Activated T-cell treated with anti-CD3 and anti-CD28 coated beads, Interleukin-2, amount 50 U/mL, for 4 hours (primary cell): ENCODE results near the gene ZBP1. TPM values are rescaled to one million over a fixed set of nuclear protein-coding genes. Genes with fewer than 3 reads are reported as not detected.

Source experiments
- ATAC-seq, 2 donors: fragments of 200-7000 bp; cut with Tn5 transposase; one replicate each; pipeline ENCODE4 v1.10.0; 2021
- DNase-seq: peaks from one replicate; pipeline ENCODE4 v3.0.0-alpha.2; 2020
- H3K27me3 Mint-ChIP-seq: one replicate; pipeline ENCODE4 v1.8.0; 2021; ENCODE audit warnings: low read depth, mixed read lengths
- H3K36me3 Mint-ChIP-seq: one replicate; pipeline ENCODE4 v1.8.0; 2022; ENCODE audit warnings: mixed read lengths; ENCODE audit not compliant: insufficient read depth
- H3K4me1 Mint-ChIP-seq: one replicate; pipeline ENCODE4 v1.8.0; 2021; ENCODE audit warnings: low read depth, mixed read lengths
- H3K4me3 Mint-ChIP-seq: one replicate; pipeline ENCODE4 v1.8.0; 2021; ENCODE audit warnings: mild to moderate bottlenecking, moderate library complexity, mixed read lengths
- H3K9me3 Mint-ChIP-seq: one replicate; pipeline ENCODE4 v1.8.0; 2021; ENCODE audit warnings: mixed read lengths
- total RNA-seq, 3 donors: library from RNA; stranded (reverse); gene quantifications; one replicate each; pipeline ENCODE4 v1.2.1, GENCODE V29; 2021

ZBP1 gene
- total RNA-seq, 3 donors from 2014 or later = 0.13 to 0.27 TPM; not detected in 1

DNA sequence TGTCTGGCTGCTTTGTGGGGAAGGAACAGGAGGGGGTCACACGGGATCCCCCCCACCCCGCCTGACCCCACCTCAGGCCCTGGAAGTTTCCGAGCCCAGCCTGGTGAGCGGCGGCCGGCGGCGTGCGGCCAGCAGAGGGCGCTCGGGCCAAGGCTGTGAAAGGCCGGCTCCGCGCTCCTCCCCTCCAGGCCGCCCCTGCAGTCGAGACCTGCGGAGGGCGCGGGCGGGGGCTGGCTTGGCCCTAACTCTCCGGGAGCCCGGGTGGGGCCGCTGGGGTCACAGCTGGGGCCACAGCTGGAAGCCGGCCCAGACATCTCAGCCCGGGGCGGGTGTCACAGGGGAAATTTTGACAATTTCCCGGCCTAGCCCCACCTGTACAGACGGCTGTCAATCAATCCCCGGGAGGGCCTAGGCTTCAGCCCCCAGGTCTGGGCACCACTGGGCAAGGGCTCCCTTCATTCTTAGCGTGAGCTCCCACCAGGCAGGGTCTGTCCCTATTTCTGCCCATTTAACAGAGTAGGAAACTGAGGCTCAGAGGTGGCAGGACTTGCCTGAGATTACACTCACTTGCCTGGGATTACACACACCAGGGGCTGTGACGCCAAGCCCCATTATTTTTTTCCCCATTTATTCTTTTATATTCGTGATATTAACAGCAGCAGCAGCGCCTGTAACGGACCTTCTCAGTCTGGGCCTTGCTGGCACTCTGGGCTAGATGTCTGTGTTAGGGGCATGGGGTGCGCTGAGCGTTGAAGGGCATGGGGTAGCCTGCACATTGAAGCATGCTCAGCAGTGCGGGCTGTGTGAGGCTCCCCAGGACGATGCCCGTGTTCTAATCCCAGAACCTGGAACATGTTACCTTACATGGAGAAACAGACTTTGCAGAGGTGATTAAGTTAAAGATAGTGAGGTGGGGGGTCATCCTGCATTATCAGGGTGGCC lies 23.0 kb downstream of the ZBP1 start:
- H3K36me3 Mint-ChIP-seq = no peaks in the 10 kb centered on the region
- H3K9me3 Mint-ChIP-seq = no peaks in the 10 kb centered on the region
- peaks cover 2% of the 10 kb centered on the region for H3K4me1 Mint-ChIP-seq
- peaks cover 2% of the 10 kb centered on the region for H3K27me3 Mint-ChIP-seq
- H3K4me3 Mint-ChIP-seq = no peak overlapping the region
- DNase-seq = peak; percentile 72
- peak; percentile 85 to 91 for ATAC-seq

- H3K4me3 Mint-ChIP-seq = no peak overlapping the region
- H3K36me3 Mint-ChIP-seq = no peaks in the 10 kb centered on the region
- no peak for DNase-seq
- no peaks in the 10 kb centered on the region for H3K9me3 Mint-ChIP-seq
- H3K4me1 Mint-ChIP-seq = peaks cover 2% of the 10 kb centered on the region
- H3K27me3 Mint-ChIP-seq = peaks cover 2% of the 10 kb centered on the region
- ATAC-seq = no peak
Observed at GRCh38 chr20:57596358-57596757, 23.9 kb downstream of the ZBP1 start.

GRCh38 chr20:57595041-57596030 lies 24.9 kb downstream of the ZBP1 start:
- Mint-ChIP-seq H3K27me3 (peaks cover 2% of the 10 kb centered on the region), H3K4me1 (peaks cover 2% of the 10 kb centered on the region), H3K9me3 (no peaks in the 10 kb centered on the region), H3K4me3 (no peak overlapping the region), H3K36me3 (no peaks in the 10 kb centered on the region)
- ATAC-seq = no peak
- no peak for DNase-seq

GRCh38 chr20:57594092-57594951 lies 25.9 kb downstream of the ZBP1 start:
- no peaks in the 10 kb centered on the region for H3K9me3 Mint-ChIP-seq
- ATAC-seq (peak in 1 of 2 donors; percentile 26), DNase-seq (peak; percentile 49)
- no peak overlapping the region for H3K4me3 Mint-ChIP-seq
- peaks cover 2% of the 10 kb centered on the region for H3K4me1 Mint-ChIP-seq
- no peaks in the 10 kb centered on the region for H3K27me3 Mint-ChIP-seq
- no peaks in the 10 kb centered on the region for H3K36me3 Mint-ChIP-seq

DNA sequence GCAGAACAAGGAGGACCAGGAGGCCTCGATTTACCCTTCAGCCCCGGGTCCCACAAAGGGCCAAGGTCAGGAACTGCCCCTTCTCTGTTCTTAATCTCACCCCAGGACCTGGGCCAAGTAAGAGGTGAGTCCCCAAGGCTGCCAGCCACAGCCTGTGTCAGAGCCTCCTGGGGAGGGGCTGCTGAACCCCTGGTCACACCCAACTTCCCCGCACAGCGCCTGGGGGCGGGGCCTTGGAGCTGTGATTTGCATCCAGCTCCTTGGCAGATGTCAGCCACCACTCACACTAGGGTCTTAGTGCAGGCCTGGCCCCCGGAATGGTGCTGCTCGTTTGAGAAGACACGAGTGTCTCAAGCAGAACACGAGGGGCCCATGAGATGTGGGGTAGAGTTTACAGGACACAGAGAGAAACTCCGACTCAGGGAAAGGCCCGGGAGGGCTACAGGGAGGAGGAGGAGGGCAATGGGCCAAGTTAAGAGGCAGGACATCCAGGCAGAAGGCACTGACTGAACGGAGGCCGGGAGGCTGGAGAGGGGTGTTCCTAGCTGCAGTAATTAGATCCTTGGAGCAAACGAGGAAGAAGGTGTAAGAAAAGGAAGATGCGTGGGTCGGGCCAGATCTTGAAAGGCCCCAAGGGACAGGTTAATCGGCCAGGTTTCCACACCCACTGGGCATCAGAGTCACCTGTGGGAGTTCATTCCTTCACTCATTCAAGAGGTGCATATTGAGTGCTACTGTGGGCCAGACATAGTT lies 26.9 kb downstream of the ZBP1 start:
- Mint-ChIP-seq H3K9me3 (no peaks in the 10 kb centered on the region), H3K4me1 (peaks cover 2% of the 10 kb centered on the region), H3K27me3 (no peaks in the 10 kb centered on the region), H3K4me3 (no peak overlapping the region), H3K36me3 (no peaks in the 10 kb centered on the region)
- no peak for DNase-seq
- no peak for ATAC-seq

DNA sequence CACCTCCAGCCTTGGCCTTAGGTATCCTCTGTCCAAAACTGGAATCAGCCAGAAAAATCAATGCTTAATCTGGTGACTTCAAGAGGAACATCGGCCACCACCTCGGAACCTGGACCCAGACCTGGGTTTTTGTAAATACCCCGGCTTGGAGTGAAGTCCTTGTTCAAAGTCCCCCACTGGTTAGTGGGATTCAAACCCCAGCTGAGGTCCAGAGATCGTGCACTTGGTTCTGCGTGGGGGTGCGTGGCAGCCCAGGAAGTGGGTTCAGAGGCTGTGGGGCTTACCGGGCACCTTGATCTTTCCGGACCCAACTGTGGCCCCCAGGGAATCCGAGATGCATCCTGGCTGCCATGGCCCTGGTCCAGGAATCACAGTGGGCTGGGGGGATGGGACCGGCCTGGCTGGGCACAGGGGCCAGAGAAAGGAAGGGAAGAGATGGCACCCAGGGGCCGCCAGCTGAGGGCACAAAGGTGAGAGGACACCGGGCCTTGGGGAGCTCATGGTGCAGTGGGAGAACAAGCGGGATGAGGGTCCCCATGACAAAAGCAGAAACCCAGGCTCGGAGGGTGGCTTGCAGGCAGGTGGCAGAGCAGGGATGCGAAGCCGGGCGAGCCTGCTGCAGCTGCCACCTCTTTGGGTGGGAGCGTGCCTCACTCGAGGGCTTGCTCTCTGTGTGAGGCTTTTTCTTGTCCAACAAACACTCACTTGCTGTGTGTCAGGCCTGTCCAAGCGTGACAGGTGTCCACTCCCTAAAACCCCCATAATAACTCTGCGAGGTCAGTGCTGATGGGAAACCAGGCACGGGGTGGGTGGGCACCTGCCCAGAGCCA lies 27.7 kb downstream of the ZBP1 start:
- DNase-seq = no peak
- H3K9me3 Mint-ChIP-seq = no peaks in the 10 kb centered on the region
- no peak overlapping the region for H3K4me3 Mint-ChIP-seq
- no peaks in the 10 kb centered on the region for H3K27me3 Mint-ChIP-seq
- no peak for ATAC-seq
- H3K36me3 Mint-ChIP-seq = no peaks in the 10 kb centered on the region
- peaks cover 2% of the 10 kb centered on the region for H3K4me1 Mint-ChIP-seq

- Mint-ChIP-seq H3K4me1 (peaks cover 2% of the 10 kb centered on the region), H3K27me3 (peaks cover 2% of the 10 kb centered on the region), H3K9me3 (no peaks in the 10 kb centered on the region), H3K4me3 (no peak overlapping the region), H3K36me3 (no peaks in the 10 kb centered on the region)
- DNase-seq (no peak), ATAC-seq (no peak)
Observed at GRCh38 chr20:57591289-57592229, 28.7 kb downstream of the ZBP1 start.

DNA sequence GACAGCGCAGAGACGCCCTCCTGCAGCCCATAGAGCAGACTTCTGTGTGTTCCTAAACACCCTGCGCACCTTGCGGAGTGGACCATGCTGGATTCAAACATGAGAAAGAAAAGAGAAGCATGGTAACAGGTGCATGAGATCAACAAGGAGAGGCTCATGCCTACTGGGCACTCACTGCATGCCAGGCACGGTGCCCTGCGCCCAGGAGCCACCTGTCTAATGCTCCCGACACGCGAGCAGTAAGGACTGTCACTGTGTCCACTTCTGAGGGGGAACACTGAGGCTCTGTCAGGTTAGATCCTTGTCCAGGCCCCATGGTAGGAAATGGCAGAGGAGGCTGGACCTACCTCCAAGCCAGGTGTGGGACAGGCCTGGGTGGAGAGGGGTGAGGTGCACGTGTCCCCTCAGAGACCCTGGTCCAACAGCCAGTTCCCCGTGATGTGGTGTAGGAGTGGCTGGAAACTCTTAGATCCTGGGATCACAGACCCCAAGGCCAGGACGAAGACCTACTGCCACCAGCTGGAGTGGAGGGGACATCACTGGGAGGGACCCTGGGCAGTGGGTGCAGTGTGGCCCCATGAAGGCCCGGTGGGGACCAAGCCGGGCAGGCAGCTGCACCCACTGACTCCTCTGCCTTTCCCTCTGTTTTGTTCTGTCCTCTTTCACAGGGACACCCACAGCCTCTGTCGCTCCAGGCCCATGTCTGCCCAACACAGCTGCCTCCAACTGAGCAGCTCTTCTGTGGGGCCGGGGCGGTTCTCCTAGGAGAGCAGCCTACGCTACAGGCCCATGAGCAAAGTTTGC lies 29.5 kb downstream of the ZBP1 start:
- peaks cover 2% of the 10 kb centered on the region for H3K4me1 Mint-ChIP-seq
- DNase-seq (no peak), ATAC-seq (no peak)
- peaks cover 2% of the 10 kb centered on the region for H3K27me3 Mint-ChIP-seq
- no peaks in the 10 kb centered on the region for H3K36me3 Mint-ChIP-seq
- H3K4me3 Mint-ChIP-seq = no peak overlapping the region
- H3K9me3 Mint-ChIP-seq = no peaks in the 10 kb centered on the region

GRCh38 chr20:57589728-57590484 lies 30.3 kb downstream of the ZBP1 start:
- ATAC-seq (no peak), DNase-seq (no peak)
- Mint-ChIP-seq H3K4me1 (peaks cover 2% of the 10 kb centered on the region), H3K9me3 (no peaks in the 10 kb centered on the region), H3K4me3 (no peak overlapping the region), H3K36me3 (no peaks in the 10 kb centered on the region), H3K27me3 (peaks cover 2% of the 10 kb centered on the region)

DNA sequence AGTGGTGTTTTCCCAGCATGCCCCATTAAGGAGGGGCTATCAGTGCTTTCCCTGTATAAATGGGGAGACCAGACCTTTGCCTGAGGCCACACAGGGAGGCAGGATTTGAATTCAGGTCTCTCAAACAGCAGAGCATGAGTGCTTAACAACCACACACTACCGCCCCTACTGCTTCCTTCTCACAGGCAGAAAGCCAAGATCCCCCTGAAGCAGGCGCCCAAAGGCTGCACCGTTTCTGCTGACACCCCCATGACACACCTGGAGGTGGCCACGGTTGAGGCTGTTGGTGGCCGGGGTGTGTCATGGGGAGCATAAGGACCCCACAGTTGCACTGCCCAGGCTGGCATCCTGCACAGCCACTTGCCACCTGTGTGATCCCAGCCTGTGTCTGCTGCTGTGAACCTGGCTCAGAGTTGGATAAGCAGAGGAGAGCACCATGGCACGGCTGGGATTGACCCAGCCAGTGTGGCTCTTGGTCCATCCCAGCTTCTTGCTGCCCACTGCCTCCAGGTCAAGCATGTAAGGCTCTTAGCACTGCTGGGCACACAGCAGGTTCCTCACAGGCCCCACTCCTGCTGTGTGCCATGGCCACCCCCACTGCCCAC lies 31.0 kb downstream of the ZBP1 start:
- H3K27me3 Mint-ChIP-seq = peaks cover 8% of the 10 kb centered on the region

More for the DNA sequence above, 31.0 kb downstream of the ZBP1 start:
- ATAC-seq = no peak
- Mint-ChIP-seq H3K9me3 (no peaks in the 10 kb centered on the region), H3K36me3 (no peaks in the 10 kb centered on the region), H3K4me3 (no peak overlapping the region), H3K4me1 (no peaks in the 10 kb centered on the region)
- no peak for DNase-seq
